Activated CD4-positive, alpha-beta T cell treated with anti-CD3 and anti-CD28 coated beads, Interleukin-2, amount 10 ng/mL, durations not matched to agents 7 days and 5 days (primary cell): ENCODE data around the gene MYBPC2. TPM values are rescaled to one million over a fixed set of nuclear protein-coding genes. Genes with fewer than 3 reads are reported as not detected.

Experiments used
- total RNA-seq, 2 experiments: library from RNA; stranded (reverse); gene quantifications; one replicate each; pipeline ENCODE4 v1.2.3, GENCODE V29; 2021

The MYBPC2 gene
- total RNA-seq, 2 experiments from 2014 or later, result not detected

Other genes starting within 250 kb of the MYBPC2 start
- gene MYH14, start 229.3 kb upstream of the MYBPC2 start, total RNA-seq, result not detected
- gene KCNC3, start 103.5 kb upstream of the MYBPC2 start, total RNA-seq, result 1 to 10 TPM; 3.4 to 4.1 TPM
- 1 to 10 TPM; 1.7 to 1.9 TPM for gene NAPSA, start 67.3 kb upstream of the MYBPC2 start, total RNA-seq
- gene NR1H2, start 56.4 kb upstream of the MYBPC2 start, total RNA-seq, result 10 to 100 TPM; 55.2 to 62.2 TPM
- gene POLD1, start 48.5 kb upstream of the MYBPC2 start, total RNA-seq, result 100 to 1,000 TPM; 156 to 167 TPM
- gene SPIB, start 14.0 kb upstream of the MYBPC2 start, total RNA-seq, result under 1 TPM; 0.48 to 0.50 TPM
- 10 to 100 TPM; 57.8 to 64.9 TPM for gene EMC10, start 43.6 kb downstream of the MYBPC2 start, total RNA-seq
- gene GARIN5A, start 44.0 kb downstream of the MYBPC2 start, total RNA-seq, result not detected
- gene JOSD2, start 78.3 kb downstream of the MYBPC2 start, total RNA-seq, result 10 to 100 TPM; 35.7 to 42.0 TPM
- not detected for gene ASPDH, start 81.0 kb downstream of the MYBPC2 start, total RNA-seq
- not detected for gene LRRC4B, start 135.5 kb downstream of the MYBPC2 start, total RNA-seq
- gene SYT3, start 207.0 kb downstream of the MYBPC2 start, total RNA-seq, result not detected
- gene C19orf81, start 216.6 kb downstream of the MYBPC2 start, total RNA-seq, result not detected